Measurements from ENCODE around the gene IQCC.
A peak's percentile ranks its signal among the peaks of the same experiment; 100 is the strongest.

IQCC gene

DNA sequence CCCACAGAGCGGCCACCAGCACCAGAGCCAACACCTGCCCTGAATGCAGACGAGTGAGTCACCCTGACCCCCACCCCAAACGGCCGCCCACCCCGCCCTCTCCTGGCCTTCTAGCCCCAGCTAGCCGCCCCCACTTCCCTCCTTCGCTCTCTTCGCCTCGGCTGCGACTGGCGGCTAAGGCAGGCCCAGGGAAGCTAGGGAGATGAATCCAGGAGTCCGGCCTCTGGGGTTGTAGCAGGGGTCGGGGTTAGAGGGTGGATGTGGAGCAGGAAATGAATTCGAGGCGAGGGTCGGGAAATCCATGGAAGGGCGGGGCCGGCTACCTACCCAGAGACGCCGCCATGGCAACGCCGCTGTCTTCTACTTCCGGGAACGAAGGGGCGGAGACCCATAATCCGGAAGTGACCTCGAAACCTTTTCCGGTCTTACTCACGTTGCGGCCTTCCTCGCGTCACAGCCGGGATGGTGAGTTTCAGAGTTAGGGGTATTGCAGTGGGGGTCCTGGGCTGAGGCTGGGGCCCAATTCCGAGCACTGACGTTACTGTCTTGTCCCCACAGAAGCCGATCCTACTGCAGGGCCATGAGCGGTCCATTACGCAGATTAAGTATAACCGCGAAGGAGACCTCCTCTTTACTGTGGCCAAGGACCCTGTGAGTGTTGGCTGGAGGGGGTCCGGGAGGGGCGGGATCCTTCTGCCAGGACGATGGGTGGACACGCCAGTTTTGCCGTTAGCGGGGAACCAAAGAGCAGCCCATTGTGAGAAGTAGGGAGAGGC is 16.7 kb downstream of the IQCC start, which contains the start of the genes EIF3I and TMEM234:
TSS of gene EIF3I (plus strand) at position 428 of the 776 bp plus-strand sequence. CDS start at position 463, 35 bp downstream.
TSS of gene TMEM234 (minus strand) at position 374 of the 776 bp plus-strand sequence. CDS start at position 343, 31 bp downstream.
- H3K18ac ChIP-seq (ENCODE audit: low read length): peak within 1 kb of the TSS; percentile 84

DNA sequence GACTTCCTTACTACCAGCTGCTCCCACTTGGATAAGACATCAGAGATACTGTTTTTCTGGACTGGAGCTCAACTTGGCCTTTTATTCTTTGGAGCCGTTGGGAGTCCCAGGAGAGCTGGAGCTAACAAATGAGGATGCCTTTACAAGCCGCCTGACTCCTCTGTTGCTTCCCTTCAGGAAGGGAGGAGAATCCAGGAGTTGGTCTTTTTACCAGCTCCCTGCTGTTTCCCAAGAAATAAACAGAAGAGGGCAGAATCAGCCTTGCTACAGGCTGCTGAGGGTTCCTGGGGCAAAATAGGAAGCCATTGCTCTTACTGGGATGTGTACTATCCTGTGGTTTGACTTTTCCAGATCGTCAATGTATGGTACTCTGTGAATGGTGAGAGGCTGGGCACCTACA is 18.2 kb downstream of the IQCC start:
- Histone ChIP-seq H2BK12ac (ENCODE audit: low read length) (no peak overlapping the region), H3K18ac (ENCODE audit: low read length) (peak overlapping the region; percentile 43), H3K14ac (ENCODE audit: low read length) (no peak overlapping the region), H3K23ac (ENCODE audit: low read length) (no peak overlapping the region), H4K8ac (ENCODE audit: low read depth, low read length) (no peak overlapping the region), H4K91ac (ENCODE audit: low read depth, low read length) (no peak overlapping the region), H3K4ac (ENCODE audit: low read depth, low read length) (no peak overlapping the region), H3K27ac (ENCODE audit: low read depth, low read length) (no peak overlapping the region), H2AFZ (ENCODE audit: insufficient read depth, low read length, poor library complexity) (no peak overlapping the region), H2AK5ac (ENCODE audit: low read length) (no peak overlapping the region), H3K4me1 (ENCODE audit: control insufficient read depth in 1 of 2, insufficient read depth in 2 of 2, low read length in 2 of 2) (peaks cover 7% of the 10 kb centered on the region in 2 experiments), H2BK120ac (ENCODE audit: insufficient read depth, low read length, poor library complexity) (no peak overlapping the region), H3K27me3 (ENCODE audit: insufficient read depth, low read length) (no peaks in the 10 kb centered on the region), H4K12ac (ENCODE audit: low read depth, low read length) (no peak overlapping the region), H3K4me3 (ENCODE audit: low read depth, low read length) (no peak overlapping the region), H3K36me3 (ENCODE audit: control insufficient read depth in 1 of 2, insufficient read depth in 2 of 2, low read length in 2 of 2) (peaks cover 35 to 40% of the 10 kb centered on the region in 2 experiments), H3K9ac (ENCODE audit: low read length) (no peak overlapping the region), H3K9me3 (ENCODE audit: insufficient read depth, low read depth, low read length) (peaks cover 1% of the 10 kb centered on the region), H3K79me1 (ENCODE audit: low read length) (peaks cover 9% of the 10 kb centered on the region), H2BK5ac (ENCODE audit: low read depth, low read length, poor library complexity) (no peak overlapping the region), H3K4me2 (ENCODE audit: low read length) (no peak overlapping the region), H3K79me2 (ENCODE audit: control insufficient read depth, insufficient read depth, low read length, poor library complexity) (peaks cover 11% of the 10 kb centered on the region)
- no peak for DNase-seq
- WGBS (ENCODE audit: extremely low coverage, insufficient coverage, insufficient read length): no CpG with 5 or more reads among the region's 3 CpGs

More for the DNA sequence above, 16.7 kb downstream of the IQCC start, which contains the start of the genes EIF3I and TMEM234:
- peaks cover 7% of the 10 kb centered on the region in 2 experiments for H3K4me1 ChIP-seq (ENCODE audit: control insufficient read depth in 1 of 2, insufficient read depth in 2 of 2, low read length in 2 of 2)
- H3K9ac ChIP-seq (ENCODE audit: low read length): peak within 1 kb of the TSS; percentile 93
- peak within 1 kb of the TSS; percentile 92 for H4K8ac ChIP-seq (ENCODE audit: low read depth, low read length)
- DNase-seq: peak; percentile 91 to 97
- peak within 1 kb of the TSS; percentile 90 for H2AFZ ChIP-seq (ENCODE audit: insufficient read depth, low read length, poor library complexity)
- H3K4me3 ChIP-seq (ENCODE audit: low read depth, low read length): peak within 1 kb of the TSS; percentile 90
- H2BK120ac ChIP-seq (ENCODE audit: insufficient read depth, low read length, poor library complexity): peak within 1 kb of the TSS; percentile 67
- peak within 1 kb of the TSS; percentile 77 for H3K4ac ChIP-seq (ENCODE audit: low read depth, low read length)
- peak within 1 kb of the TSS; percentile 76 for H4K12ac ChIP-seq (ENCODE audit: low read depth, low read length)
- H3K36me3 ChIP-seq (ENCODE audit: control insufficient read depth in 1 of 2, insufficient read depth in 2 of 2, low read length in 2 of 2): peaks cover 25 to 26% of the 10 kb centered on the region in 2 experiments
- peak within 1 kb of the TSS; percentile 36 for H2AK5ac ChIP-seq (ENCODE audit: low read length)
- H3K79me1 ChIP-seq (ENCODE audit: low read length): peaks cover 9% of the 10 kb centered on the region
- H3K9me3 ChIP-seq (ENCODE audit: insufficient read depth, low read depth, low read length): peaks cover 1% of the 10 kb centered on the region
- H3K23ac ChIP-seq (ENCODE audit: low read length): no peak within 1 kb of the TSS
- H3K79me2 ChIP-seq (ENCODE audit: control insufficient read depth, insufficient read depth, low read length, poor library complexity): peaks cover 11% of the 10 kb centered on the region
- H4K91ac ChIP-seq (ENCODE audit: low read depth, low read length): peak within 1 kb of the TSS; percentile 69
- H2BK12ac ChIP-seq (ENCODE audit: low read length): no peak within 1 kb of the TSS
- WGBS (ENCODE audit: extremely low coverage, insufficient coverage, insufficient read length): no CpG with 5 or more reads among the region's 46 CpGs
- peak within 1 kb of the TSS; percentile 62 for H2BK5ac ChIP-seq (ENCODE audit: low read depth, low read length, poor library complexity)
- H3K4me2 ChIP-seq (ENCODE audit: low read length): peak within 1 kb of the TSS; percentile 75
- H3K14ac ChIP-seq (ENCODE audit: low read length): peak within 1 kb of the TSS; percentile 90
- H3K27ac ChIP-seq (ENCODE audit: low read depth, low read length): peak within 1 kb of the TSS; percentile 70
- no peaks in the 10 kb centered on the region for H3K27me3 ChIP-seq (ENCODE audit: insufficient read depth, low read length)

DNA sequence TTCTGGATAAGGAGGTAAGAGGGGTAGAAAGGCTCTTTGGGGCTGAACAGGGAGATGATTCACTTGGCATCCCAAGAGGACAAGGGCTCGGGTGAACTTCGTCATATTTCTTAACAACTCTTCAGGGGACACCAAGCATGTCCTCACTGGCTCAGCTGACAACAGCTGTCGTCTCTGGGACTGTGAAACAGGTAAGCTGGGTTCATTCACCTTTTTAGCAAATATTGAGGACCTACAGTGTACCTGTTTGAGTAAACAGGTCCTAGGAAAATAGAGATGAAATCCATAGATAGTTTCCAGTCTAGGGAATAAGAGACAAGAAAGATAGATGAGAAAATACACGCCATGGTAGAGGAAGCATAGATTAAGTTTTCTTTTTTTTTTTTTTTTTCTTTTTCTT is 18.8 kb downstream of the IQCC start:
- Histone ChIP-seq H4K91ac (ENCODE audit: low read depth, low read length) (no peak overlapping the region), H3K9ac (ENCODE audit: low read length) (no peak overlapping the region), H4K12ac (ENCODE audit: low read depth, low read length) (no peak overlapping the region), H3K27ac (ENCODE audit: low read depth, low read length) (no peak overlapping the region), H3K9me3 (ENCODE audit: insufficient read depth, low read depth, low read length) (peaks cover 1% of the 10 kb centered on the region), H3K4me2 (ENCODE audit: low read length) (no peak overlapping the region), H3K4me1 (ENCODE audit: control insufficient read depth in 1 of 2, insufficient read depth in 2 of 2, low read length in 2 of 2) (peaks cover 7% of the 10 kb centered on the region in 2 experiments), H2BK5ac (ENCODE audit: low read depth, low read length, poor library complexity) (no peak overlapping the region), H2BK120ac (ENCODE audit: insufficient read depth, low read length, poor library complexity) (no peak overlapping the region), H3K79me2 (ENCODE audit: control insufficient read depth, insufficient read depth, low read length, poor library complexity) (peaks cover 11% of the 10 kb centered on the region), H3K23ac (ENCODE audit: low read length) (no peak overlapping the region), H3K18ac (ENCODE audit: low read length) (no peak overlapping the region), H3K4ac (ENCODE audit: low read depth, low read length) (no peak overlapping the region), H3K27me3 (ENCODE audit: insufficient read depth, low read length) (no peaks in the 10 kb centered on the region), H4K8ac (ENCODE audit: low read depth, low read length) (no peak overlapping the region), H2BK12ac (ENCODE audit: low read length) (no peak overlapping the region), H3K14ac (ENCODE audit: low read length) (no peak overlapping the region), H3K79me1 (ENCODE audit: low read length) (peaks cover 9% of the 10 kb centered on the region), H3K4me3 (ENCODE audit: low read depth, low read length) (no peak overlapping the region), H2AFZ (ENCODE audit: insufficient read depth, low read length, poor library complexity) (no peak overlapping the region), H2AK5ac (ENCODE audit: low read length) (no peak overlapping the region), H3K36me3 (ENCODE audit: control insufficient read depth in 1 of 2, insufficient read depth in 2 of 2, low read length in 2 of 2) (peaks cover 40 to 45% of the 10 kb centered on the region in 2 experiments)
- DNase-seq: no peak
- no CpG with 5 or more reads among the region's 4 CpGs for WGBS (ENCODE audit: extremely low coverage, insufficient coverage, insufficient read length)

DNA sequence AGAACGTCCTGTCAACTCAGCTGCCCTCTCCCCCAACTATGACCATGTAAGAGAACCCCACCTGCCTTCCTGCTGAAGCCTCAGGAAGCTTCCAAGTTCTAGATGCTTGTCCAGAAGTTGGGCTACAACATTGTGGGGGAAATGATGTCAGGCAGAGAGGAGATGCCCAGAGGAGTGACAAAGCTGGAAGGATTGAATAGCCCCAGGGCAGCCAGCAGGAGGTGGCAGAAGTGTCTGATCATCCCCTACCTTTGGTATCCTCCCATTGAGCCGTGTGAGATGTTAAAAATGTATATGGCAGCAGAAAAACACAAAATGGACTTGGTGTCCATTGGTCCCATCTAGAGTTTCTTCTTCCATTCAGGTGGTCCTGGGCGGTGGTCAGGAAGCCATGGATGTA is 23.3 kb downstream of the IQCC start:
- Histone ChIP-seq H3K9ac (ENCODE audit: low read length) (no peak overlapping the region), H3K36me3 (ENCODE audit: control insufficient read depth in 1 of 2, insufficient read depth in 2 of 2, low read length in 2 of 2) (peaks cover 47 to 62% of the 10 kb centered on the region in 2 experiments), H4K8ac (ENCODE audit: low read depth, low read length) (no peak overlapping the region), H3K27ac (ENCODE audit: low read depth, low read length) (no peak overlapping the region), H2AFZ (ENCODE audit: insufficient read depth, low read length, poor library complexity) (no peak overlapping the region), H2BK5ac (ENCODE audit: low read depth, low read length, poor library complexity) (no peak overlapping the region), H3K18ac (ENCODE audit: low read length) (no peak overlapping the region), H3K4me1 (ENCODE audit: control insufficient read depth in 1 of 2, insufficient read depth in 2 of 2, low read length in 2 of 2) (no peaks in the 10 kb centered on the region), H3K9me3 (ENCODE audit: insufficient read depth, low read depth, low read length) (peaks cover 1% of the 10 kb centered on the region), H3K14ac (ENCODE audit: low read length) (no peak overlapping the region), H3K79me2 (ENCODE audit: control insufficient read depth, insufficient read depth, low read length, poor library complexity) (no peaks in the 10 kb centered on the region), H2BK120ac (ENCODE audit: insufficient read depth, low read length, poor library complexity) (no peak overlapping the region), H4K12ac (ENCODE audit: low read depth, low read length) (no peak overlapping the region), H3K27me3 (ENCODE audit: insufficient read depth, low read length) (no peaks in the 10 kb centered on the region), H3K4me2 (ENCODE audit: low read length) (no peak overlapping the region), H4K91ac (ENCODE audit: low read depth, low read length) (no peak overlapping the region), H2AK5ac (ENCODE audit: low read length) (no peak overlapping the region), H3K4ac (ENCODE audit: low read depth, low read length) (no peak overlapping the region), H3K23ac (ENCODE audit: low read length) (no peak overlapping the region), H3K4me3 (ENCODE audit: low read depth, low read length) (no peak overlapping the region), H2BK12ac (ENCODE audit: low read length) (no peak overlapping the region), H3K79me1 (ENCODE audit: low read length) (no peaks in the 10 kb centered on the region)
- DNase-seq: peak; percentile 70 to 81
- no CpG with 5 or more reads among the region's 3 CpGs for WGBS (ENCODE audit: extremely low coverage, insufficient coverage, insufficient read length)
